ENCODE measurements around the gene CMTM4.

DNA sequence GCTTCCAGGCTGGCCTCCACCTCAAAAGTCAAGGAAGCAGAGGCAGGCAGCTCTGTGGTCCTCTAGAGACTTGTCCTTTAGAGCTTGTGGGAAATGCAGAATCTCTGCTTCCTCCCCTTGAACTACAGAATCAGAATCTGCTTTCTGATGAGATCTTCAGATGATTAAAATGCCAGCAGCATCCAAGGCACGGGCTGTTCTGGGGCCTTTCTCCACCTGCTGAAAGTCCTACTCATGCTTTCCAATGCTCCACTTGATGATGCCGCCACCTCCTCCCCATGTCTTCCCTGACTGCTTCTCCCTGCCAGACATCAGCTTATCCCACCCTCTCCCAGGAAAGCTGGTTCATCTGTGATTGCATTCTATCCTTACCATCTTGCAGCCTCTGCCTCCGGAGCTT lies 58.7 kb downstream of the CMTM4 start:
- TF ChIP-seq, protein P1, sequence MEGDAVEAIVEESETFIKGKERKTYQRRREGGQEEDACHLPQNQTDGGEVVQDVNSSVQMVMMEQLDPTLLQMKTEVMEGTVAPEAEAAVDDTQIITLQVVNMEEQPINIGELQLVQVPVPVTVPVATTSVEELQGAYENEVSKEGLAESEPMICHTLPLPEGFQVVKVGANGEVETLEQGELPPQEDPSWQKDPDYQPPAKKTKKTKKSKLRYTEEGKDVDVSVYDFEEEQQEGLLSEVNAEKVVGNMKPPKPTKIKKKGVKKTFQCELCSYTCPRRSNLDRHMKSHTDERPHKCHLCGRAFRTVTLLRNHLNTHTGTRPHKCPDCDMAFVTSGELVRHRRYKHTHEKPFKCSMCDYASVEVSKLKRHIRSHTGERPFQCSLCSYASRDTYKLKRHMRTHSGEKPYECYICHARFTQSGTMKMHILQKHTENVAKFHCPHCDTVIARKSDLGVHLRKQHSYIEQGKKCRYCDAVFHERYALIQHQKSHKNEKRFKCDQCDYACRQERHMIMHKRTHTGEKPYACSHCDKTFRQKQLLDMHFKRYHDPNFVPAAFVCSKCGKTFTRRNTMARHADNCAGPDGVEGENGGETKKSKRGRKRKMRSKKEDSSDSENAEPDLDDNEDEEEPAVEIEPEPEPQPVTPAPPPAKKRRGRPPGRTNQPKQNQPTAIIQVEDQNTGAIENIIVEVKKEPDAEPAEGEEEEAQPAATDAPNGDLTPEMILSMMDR (IDR thresholded peaks at IDR 0.05): no peak
- no peak for TF ChIP-seq EZH2 (IDR thresholded peaks at IDR 0.05; ENCODE audit: borderline replicate concordance, insufficient read depth, low read depth, low read length, poor library complexity, severe bottlenecking)

Measured in B cell (primary cell).